Smooth muscle cell of the brain vasculature (primary cell): ENCODE results near the gene HSD17B1.
"Not testable (repeated sequence)": the region's sequence is repeated elsewhere in the genome, so short reads cannot be mapped to it uniquely, and the experiment has no call there.

ENCODE experiments used
- DNase-seq: peaks from one replicate; pipeline ENCODE4 v3.0.0-alpha.2; 2012; ENCODE audit warnings: low read depth, low spot score

The HSD17B1 gene, protein sequence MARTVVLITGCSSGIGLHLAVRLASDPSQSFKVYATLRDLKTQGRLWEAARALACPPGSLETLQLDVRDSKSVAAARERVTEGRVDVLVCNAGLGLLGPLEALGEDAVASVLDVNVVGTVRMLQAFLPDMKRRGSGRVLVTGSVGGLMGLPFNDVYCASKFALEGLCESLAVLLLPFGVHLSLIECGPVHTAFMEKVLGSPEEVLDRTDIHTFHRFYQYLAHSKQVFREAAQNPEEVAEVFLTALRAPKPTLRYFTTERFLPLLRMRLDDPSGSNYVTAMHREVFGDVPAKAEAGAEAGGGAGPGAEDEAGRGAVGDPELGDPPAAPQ

GRCh38 chr17:42552736-42553135, at the start of gene HSD17B1:
TSS of gene HSD17B1 (plus strand) at chr17:42552923. CDS start at chr17:42552934, 11 bp downstream.
- not testable (repeated sequence) for DNase-seq

DNA sequence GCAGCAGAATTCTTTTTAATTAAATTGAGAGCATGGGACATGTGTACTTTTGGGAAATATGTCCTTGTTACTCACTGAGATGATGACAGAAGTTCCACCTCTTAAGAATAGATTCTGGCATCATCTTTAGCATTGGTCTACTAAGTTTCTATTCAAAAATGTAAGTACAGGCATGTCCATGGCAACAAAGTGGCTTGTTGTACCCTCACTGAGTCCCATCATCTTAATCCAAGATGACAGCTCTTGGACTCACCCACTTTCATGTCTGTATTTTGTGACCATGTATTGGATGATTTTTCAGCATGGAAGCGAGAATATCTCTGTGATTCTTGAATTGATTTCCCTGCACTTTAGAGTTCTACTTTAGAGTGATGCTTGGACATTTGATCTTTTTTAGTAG, 49.8 kb upstream of the HSD17B1 start:
- DNase-seq: no peak

GRCh38 chr17:42507671-42508070, 45.1 kb upstream of the HSD17B1 start:
- DNase-seq: no peak

GRCh38 chr17:42508426-42509165, 44.1 kb upstream of the HSD17B1 start:
- DNase-seq: no peak

DNA sequence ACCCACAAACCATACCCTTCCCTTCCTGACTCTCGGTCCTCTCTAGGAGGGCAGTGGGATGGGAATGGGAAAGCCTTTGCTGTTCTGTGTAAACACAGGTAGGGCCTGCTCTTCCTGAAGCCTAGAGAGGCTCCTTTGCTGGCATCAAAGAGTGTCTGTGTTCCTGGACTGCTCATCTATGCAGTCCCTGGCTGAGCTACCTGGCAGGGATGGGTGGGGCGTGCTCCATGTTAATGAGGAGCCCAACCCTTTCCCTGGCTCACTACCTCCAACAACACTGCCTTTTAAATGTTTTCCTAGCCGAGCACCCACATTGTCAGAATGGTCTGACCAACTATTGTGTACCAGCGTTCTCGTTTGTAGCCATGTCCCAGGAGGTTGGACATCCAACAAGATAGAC, 43.3 kb upstream of the HSD17B1 start:
- no peak for DNase-seq

- no peak for DNase-seq
Observed at GRCh38 chr17:42509841-42510240, 42.9 kb upstream of the HSD17B1 start.

DNA sequence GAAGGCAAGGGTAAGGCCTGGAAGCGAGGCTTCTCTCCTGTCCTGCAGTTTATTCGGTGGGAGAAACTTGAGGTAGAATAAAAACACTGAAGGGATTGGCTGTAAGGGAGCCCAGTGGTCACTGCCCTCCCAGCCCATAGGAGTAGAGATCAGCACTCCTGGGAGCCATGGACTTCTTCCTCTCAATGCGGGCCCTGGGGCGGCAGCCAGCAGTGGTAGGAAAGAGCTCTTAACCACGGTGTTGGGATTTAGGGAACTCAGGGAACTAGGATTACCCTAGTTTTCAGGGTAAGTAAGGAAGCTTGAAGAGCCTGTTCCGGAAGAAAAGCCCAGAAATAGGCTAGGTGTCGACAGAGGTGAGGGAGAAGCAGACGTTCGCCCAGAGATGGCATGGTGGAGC, 40.5 kb upstream of the HSD17B1 start:
- DNase-seq: no peak

GRCh38 chr17:42512733-42513251, 39.9 kb upstream of the HSD17B1 start:
- no peak for DNase-seq

- DNase-seq: no peak
Observed at GRCh38 chr17:42513686-42514085, 39.0 kb upstream of the HSD17B1 start.

DNA sequence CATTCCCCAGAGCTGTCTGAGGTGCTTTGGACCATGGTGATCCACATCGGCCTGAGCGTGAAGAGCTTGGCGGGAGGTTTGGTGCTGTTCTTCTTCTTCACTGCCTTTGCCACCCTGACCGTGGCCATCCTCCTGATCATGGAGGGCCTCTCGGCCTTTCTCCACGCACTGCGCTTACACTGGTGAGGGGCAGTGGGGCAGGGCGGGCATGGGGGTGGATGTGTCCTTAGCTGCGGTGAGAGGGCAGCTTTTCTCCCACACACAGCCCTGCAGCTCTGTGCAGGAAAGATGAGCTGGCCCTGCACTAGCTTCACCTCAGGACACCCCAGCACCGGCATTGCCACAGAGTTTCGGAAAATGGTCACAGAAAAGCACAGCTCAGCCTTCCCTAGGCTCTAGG, 38.4 kb upstream of the HSD17B1 start:
- no peak for DNase-seq

DNA sequence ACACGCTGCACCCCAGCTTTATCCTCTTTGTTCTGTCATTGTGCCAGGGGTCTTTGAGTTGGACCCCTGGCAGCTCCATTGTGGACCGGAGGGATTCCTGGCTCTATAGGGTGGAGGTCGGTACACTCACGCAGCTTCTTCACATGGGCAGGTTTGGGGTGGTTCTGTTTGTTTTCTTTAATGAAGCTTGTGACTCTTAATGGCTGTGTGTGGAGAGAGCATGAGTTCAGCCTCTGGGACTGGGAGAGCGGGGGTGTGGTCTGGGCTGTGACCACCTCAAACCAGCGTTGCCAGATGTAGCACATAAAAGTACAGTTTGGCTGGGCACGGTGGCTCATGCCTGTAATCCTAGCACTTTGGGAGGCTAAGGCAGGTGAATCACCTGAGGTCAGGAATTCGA, 37.9 kb upstream of the HSD17B1 start:
- DNase-seq: no peak

- no peak for DNase-seq
Observed at GRCh38 chr17:42517516-42517915, 35.2 kb upstream of the HSD17B1 start.

DNA sequence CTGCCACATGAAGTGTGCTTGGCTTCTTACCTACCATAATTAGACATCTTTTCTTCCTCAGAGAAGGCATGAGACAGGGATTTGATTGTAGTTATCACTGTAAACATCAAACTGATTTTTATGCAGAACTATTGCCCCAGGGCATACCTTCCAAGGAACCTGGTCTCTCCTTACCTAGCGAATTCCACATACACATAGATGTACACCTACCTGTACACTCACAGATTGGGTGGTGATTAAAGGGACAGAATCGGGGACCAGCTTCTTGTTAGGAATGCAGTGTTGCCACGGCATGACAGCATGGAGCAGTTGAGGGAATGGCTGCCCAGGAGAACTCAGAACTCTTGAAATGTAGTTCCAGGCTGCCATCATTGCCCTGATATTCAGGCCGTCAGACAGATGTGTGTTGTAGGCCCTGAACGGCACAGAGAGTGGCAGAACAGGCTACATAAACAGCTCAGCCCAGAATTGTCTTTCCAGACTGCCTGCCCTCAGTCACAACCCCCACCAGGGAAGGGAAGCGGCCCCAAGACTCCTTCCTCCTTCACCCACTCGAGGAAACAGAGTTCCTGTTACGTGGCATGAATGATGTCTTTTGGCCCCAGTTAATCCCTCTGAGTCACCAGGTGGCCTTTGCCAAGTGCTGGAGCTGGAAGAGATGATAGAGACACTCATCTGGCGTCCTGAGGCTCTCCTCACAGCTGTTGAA, 34.5 kb upstream of the HSD17B1 start:
- DNase-seq: no peak

- no peak for DNase-seq
Observed at GRCh38 chr17:42518755-42519545, 33.8 kb upstream of the HSD17B1 start.

GRCh38 chr17:42519546-42520491, 32.9 kb upstream of the HSD17B1 start:
- DNase-seq: peak; percentile 94

- no peak for DNase-seq
Observed at GRCh38 chr17:42520540-42520951, 32.2 kb upstream of the HSD17B1 start.

- DNase-seq: no peak
Observed at GRCh38 chr17:42521036-42521435, 31.7 kb upstream of the HSD17B1 start.

DNA sequence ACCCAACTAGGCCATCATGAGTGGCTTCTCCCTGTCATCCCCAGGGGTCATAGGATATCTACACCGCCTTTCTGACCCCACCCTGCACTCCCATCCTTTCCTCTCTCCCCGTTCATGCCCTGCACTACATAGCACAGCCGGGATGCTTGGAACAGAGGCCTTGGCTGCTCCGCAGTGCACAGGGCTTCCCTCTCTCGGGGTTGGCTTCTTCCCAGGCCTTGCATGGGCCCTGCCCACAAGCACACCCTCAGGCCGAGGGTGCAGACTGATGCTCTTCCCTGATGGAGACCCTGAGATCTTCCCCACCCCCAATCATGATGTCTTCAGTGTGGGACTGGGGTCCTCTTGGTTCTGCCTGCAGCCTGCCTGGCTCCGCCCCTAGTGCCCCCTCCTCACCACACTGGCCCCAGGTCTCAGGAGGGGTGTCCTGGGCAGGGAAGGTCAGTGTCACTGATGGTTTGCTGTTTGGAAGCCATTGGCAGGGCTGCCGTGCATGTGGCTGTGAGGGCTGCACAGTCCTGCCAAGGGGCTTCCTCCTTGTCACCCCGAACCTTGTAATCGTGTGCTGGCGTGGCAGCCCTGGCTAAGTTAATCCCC, 31.0 kb upstream of the HSD17B1 start:
- DNase-seq: no peak

- no peak for DNase-seq
Observed at GRCh38 chr17:42522263-42522790, 30.4 kb upstream of the HSD17B1 start.
